AG04449 (cell line): Measurements from ENCODE around the gene TJAP1.
"Not testable (repeated sequence)": the region's sequence is repeated elsewhere in the genome, so short reads cannot be mapped to it uniquely, and the experiment has no call there.

Experiments
- CTCF ChIA-PET: fragments of 350-600 bp; formaldehyde crosslinking; extraction: SDS; loops from one replicate; lab custom pipeline; 2021; ENCODE audit warnings: antibody characterized with exemption; lab: Yijun Ruan, JAX
- POLR2A ChIA-PET: fragments of 400-600, 350-600 bp; formaldehyde crosslinking; extraction: SDS; loops from one replicate; lab custom pipeline; 2020; ENCODE audit warnings: antibody characterized with exemption, inconsistent platforms; lab: Yijun Ruan, JAX
- DNase-seq: peaks from one replicate; pipeline ENCODE4 v3.0.0-alpha.2; 2010; ENCODE audit warnings: low read depth, low spot score
- H3K4me3 ChIP-seq: 2 replicates; pipeline ENCODE4 v1.5.1; 2011; ENCODE audit warnings: low read depth, mild to moderate bottlenecking, control low read depth, low read length
- TF ChIP-seq, protein P1 (sequence below): IDR thresholded peaks from one replicate; pipeline ENCODE4 v1.5.1; 2011; ENCODE audit warnings: mild to moderate bottlenecking, moderate library complexity, low read length, control low read depth, inconsistent platforms; ENCODE audit not compliant: insufficient read depth; ENCODE audit errors: missing control alignments

TJAP1 gene

DNA sequence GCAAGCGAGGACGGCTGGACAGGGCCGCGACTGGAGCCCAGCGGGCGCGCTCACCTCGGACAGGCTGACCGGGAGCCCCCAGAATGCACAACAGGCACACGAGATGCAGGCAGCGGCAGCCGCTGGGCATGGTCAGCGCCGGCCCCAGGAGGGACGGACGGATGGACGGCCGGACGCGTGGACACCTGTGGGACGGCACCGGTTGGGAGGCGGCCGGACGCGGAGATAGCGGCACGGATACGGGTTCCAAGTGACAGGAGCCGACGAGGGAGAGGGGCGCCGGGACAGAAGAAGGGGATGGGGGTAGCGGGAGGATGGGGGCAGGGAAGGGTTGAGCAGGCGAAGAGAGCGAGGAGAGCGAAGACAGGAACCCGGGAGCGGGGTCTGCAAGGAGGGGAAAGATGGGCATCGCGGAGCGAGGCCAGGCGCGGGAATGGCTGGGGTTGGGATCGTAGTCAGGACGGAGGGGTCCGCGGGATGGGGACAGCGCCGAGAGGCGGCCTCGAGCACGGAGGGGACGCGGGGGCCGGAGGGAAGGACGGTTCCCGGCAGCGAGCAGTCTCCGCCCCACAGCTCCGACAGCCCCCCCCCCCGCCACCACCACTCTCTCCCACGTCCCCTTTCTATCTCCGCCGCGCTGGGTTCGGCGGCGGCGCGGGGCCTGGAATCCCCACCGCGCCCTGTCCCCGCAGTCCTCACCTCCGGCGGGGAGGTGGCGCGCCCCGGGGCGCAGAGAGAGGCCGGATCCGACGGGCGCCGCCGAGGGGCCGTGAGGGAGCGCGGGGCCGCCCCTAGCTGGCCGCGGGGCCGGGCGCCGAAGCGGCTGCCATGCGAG is 22.5 kb upstream of the TJAP1 start:
- H3K4me3 ChIP-seq, result peak overlapping the region; percentile 63
- POLR2A ChIA-PET, result interaction anchor here (1.2 kb wide), 1 partner anchor 16 kb away, joined by 4 read pairs; no protein-coding TSS in a partner anchor
- DNase-seq, result no peak
- TF ChIP-seq, protein P1, sequence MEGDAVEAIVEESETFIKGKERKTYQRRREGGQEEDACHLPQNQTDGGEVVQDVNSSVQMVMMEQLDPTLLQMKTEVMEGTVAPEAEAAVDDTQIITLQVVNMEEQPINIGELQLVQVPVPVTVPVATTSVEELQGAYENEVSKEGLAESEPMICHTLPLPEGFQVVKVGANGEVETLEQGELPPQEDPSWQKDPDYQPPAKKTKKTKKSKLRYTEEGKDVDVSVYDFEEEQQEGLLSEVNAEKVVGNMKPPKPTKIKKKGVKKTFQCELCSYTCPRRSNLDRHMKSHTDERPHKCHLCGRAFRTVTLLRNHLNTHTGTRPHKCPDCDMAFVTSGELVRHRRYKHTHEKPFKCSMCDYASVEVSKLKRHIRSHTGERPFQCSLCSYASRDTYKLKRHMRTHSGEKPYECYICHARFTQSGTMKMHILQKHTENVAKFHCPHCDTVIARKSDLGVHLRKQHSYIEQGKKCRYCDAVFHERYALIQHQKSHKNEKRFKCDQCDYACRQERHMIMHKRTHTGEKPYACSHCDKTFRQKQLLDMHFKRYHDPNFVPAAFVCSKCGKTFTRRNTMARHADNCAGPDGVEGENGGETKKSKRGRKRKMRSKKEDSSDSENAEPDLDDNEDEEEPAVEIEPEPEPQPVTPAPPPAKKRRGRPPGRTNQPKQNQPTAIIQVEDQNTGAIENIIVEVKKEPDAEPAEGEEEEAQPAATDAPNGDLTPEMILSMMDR, result no peak
- CTCF ChIA-PET, result interaction anchor here (0.8 to 6.4 kb wide), 15 partner anchors 11 to 226 kb away, joined by 3 to 169 read pairs (median 6); partner anchors contain the start of genes DNPH1, LRRC73, POLR1C and TJAP1

DNA sequence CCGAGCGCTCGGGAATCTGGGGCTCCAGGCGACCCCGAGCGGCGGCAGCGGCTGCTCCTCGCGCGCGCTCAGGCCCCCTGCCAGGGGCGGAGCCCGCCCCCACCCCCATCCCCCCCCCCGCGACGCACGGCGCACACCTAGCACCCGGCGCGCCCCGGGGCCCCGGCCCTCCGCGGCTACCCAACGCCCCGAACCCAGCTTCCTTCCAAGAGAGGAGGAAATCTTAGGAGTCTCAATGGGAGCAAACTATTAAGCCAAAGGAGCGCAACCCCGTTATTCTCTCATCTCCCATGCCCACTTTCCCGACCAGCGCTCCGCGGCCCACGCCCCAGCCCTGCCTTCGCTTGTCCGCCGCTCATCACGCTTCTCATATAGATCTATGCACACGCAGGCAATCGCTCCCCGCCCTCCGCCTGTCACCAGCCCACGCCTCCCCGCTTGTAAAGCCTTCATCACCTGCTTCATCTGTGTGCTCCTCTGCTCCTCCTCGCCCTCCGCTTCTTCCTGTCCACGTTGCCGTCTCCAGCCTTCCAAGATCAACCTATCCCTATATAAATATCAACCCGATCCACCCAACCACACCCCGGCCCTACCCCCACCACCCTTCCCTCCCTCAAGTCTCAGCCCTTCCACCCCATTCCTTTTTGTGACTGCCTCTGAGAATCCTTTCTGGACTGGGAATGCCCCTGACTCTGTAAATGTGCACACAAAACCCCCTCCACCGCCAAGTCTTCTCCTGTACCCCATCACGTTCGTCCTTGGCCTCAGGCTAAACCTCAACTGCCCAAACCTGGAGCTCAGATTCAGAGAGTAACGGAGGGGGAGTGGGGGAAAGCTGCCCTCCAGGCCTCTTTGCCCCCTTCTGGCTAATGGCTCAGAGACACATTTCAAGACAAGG is 21.6 kb upstream of the TJAP1 start, which contains the start of gene DLK2:
DLK2 (minus strand) TSS at position 18 of the 898 bp plus-strand sequence. CDS start 723 bp downstream, outside the sequence.
- DNase-seq, result no peak
- TF ChIP-seq, protein P1, result no peak
- H3K4me3 ChIP-seq, result peak within 1 kb of the TSS; percentile 63
- POLR2A ChIA-PET, result interaction anchor here (1.2 kb wide), 1 partner anchor 17 kb away, joined by 4 read pairs; no protein-coding TSS in a partner anchor
- CTCF ChIA-PET, result interaction anchor here (0.6 to 6.4 kb wide), 14 partner anchors 10 to 227 kb away, joined by 3 to 169 read pairs (median 4); partner anchors contain the start of genes DNPH1, LRRC73 and TJAP1

DNA sequence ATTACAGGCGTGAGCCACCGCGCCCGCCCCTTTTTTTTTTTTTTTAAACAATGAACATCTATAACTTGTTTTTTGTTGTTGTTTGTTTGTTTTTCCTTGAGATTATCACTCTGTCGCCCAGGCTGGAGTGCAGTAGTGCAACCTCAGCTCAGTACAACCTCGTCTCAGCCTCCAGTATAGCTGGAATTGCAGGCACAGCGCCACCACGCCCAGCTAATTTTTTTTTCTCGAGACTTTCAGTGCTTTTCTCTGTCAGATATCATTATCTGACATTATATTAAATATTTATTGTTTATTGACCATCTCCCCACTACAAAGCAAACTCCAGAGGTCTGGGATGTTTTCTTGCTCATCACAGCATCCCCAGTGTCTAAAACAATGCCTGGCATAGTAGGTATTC is 19.7 kb upstream of the TJAP1 start:
- TF ChIP-seq, protein P1, result no peak
- DNase-seq, result no peak
- CTCF ChIA-PET, result interaction anchor here (0.6 to 6.4 kb wide), 4 partner anchors 14 to 178 kb away, joined by 3 to 169 read pairs (median 56); partner anchors contain the start of gene LRRC73
- POLR2A ChIA-PET, result interaction anchor here (1.0 kb wide), 1 partner anchor 52 kb away, joined by 3 read pairs; no protein-coding TSS in a partner anchor
- no peak overlapping the region for H3K4me3 ChIP-seq

DNA sequence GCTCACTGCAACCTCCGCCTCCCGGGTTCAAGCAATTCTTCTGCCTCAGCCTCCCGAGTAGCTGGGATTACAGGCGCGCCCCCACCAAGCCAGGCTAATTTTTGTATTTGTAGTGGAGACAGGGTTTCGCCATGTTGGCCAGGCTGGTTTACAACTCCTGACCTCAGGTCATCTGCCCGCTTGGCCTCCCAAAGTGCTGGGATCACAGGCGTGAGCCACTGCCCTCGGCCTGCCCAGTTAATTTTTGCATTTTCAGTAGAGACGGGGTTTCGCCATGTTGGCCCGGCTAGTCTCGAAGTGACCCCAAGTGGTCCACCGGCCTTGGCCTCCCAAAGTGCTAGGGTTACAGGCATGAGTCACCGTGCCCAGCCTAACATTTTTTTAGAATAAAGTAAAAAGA is 19.2 kb upstream of the TJAP1 start:
- CTCF ChIA-PET, result interaction anchor here (6.1 to 6.4 kb wide), 2 partner anchors 36 to 47 kb away, joined by 106 to 169 read pairs; partner anchors contain the start of gene LRRC73
- H3K4me3 ChIP-seq, POLR2A ChIA-PET, DNase-seq: not testable (repeated sequence)

DNA sequence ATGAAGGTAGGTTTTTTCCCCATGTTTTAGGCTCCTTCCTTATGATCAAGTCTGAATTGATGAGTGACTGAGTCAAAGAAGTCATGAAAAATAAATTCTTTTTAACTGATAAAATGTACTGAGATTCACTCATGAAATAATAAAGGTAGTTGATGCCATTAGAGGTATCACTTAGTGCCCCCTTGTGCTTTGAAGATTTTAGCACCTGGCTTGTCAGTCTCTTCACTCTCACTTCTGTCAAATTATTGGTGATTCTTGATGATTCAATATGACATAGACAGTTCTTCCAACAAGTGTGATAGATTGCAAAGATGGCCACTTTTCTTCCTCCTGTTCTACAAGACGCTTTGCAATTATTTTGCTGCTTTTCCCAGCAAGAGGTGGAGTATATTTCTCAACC is 17.8 kb upstream of the TJAP1 start:
- DNase-seq, result no peak
- no peak overlapping the region for H3K4me3 ChIP-seq
- TF ChIP-seq, protein P1, result no peak
- CTCF ChIA-PET, result interaction anchor here (0.9 to 1.3 kb wide), 2 partner anchors 21 to 47 kb away, joined by 3 to 6 read pairs; no protein-coding TSS in a partner anchor
- POLR2A ChIA-PET, result no interaction called here

DNA sequence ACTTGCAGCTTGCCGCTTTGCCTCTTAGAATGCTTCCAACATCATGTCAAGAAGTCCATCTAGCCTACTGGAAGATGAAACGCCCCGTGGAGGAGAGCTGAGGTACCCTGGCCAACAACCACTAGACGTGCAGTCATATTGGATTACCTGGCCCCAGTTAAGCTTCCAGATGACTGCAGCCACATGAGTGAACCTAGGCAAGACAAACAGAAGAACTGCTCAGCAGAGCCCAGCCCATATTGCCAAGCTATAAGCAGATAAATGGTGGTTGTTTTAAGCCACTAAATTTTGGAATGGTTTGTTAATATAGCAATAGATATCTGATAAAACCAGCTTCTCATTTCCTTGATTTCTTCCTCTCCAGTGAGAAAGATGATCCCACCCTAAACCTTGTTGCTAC is 17.3 kb upstream of the TJAP1 start:
- ChIA-PET CTCF (interaction anchor here (0.9 to 1.3 kb wide), 2 partner anchors 22 to 46 kb away, joined by 3 to 6 read pairs; no protein-coding TSS in a partner anchor), POLR2A (interaction anchor here (0.7 kb wide), 1 partner anchor 44 kb away, joined by 3 read pairs; no protein-coding TSS in a partner anchor)
- TF ChIP-seq, protein P1, result no peak
- H3K4me3 ChIP-seq, result no peak overlapping the region
- no peak for DNase-seq
